Measurements from ENCODE around the gene PLCB3. TPM values are rescaled to one million over a fixed set of nuclear protein-coding genes. Genes with fewer than 3 reads are reported as not detected.

Gene PLCB3
- total RNA-seq, 1 donor from 2014 or later: 48.7 TPM

- Histone ChIP-seq H3K4me1 (ENCODE audit: insufficient read depth, low read length) (peaks cover 13% of the 10 kb centered on the region), H2AFZ (ENCODE audit: low read depth, low read length) (no peak overlapping the region), H3K9ac (ENCODE audit: low read length) (no peak overlapping the region), H4K20me1 (ENCODE audit: insufficient read depth, low read length) (peaks cover 24% of the 10 kb centered on the region), H3K27me3 (ENCODE audit: insufficient read depth, low read length) (peaks cover 29% of the 10 kb centered on the region), H3K79me2 (ENCODE audit: insufficient read depth, low read length) (peaks cover 11% of the 10 kb centered on the region), H3K27ac (ENCODE audit: low read depth, low read length) (no peak overlapping the region), H3K36me3 (ENCODE audit: insufficient read depth, low read length) (no peaks in the 10 kb centered on the region), H3K9me3 (ENCODE audit: insufficient read depth, low read depth, low read length) (no peaks in the 10 kb centered on the region), H3K4me3 (ENCODE audit: insufficient read depth, low read depth, low read length) (no peak overlapping the region), H3K4me2 (ENCODE audit: low read length) (no peak overlapping the region)
- H3K27me3 Mint-ChIP-seq (ENCODE audit: low read depth, unreplicated experiment): peaks cover 25% of the 10 kb centered on the region
- no peaks in the 10 kb centered on the region for H3K9me3 Mint-ChIP-seq (ENCODE audit: unreplicated experiment)
- H3K4me1 Mint-ChIP-seq (ENCODE audit: low read depth, unreplicated experiment): peaks cover 3% of the 10 kb centered on the region
- H3K27ac Mint-ChIP-seq (ENCODE audit: unreplicated experiment): no peak overlapping the region
- peaks cover 4% of the 10 kb centered on the region for H3K36me3 Mint-ChIP-seq (ENCODE audit: low read depth, unreplicated experiment)
- DNase-seq (ENCODE audit: low read depth): no peak
- no peak overlapping the region for H3K4me3 Mint-ChIP-seq (ENCODE audit: unreplicated experiment)
- no peak for TF ChIP-seq EZH2 (IDR thresholded peaks at IDR 0.05; ENCODE audit: insufficient read depth, low read length)
- no peak for TF ChIP-seq CTCF (IDR thresholded peaks at IDR 0.05; ENCODE audit: insufficient read depth, low read depth, low read length)
- FAIRE-seq: no peak
These were observed 37.0 kb downstream of the PLCB3 start for GRCh38 chr11:64288353-64288750.

GRCh38 chr11:64289002-64289564 lies 37.8 kb downstream of the PLCB3 start:
- FAIRE-seq: no peak
- peaks cover 35% of the 10 kb centered on the region for H3K27me3 ChIP-seq (ENCODE audit: insufficient read depth, low read length)

More at GRCh38 chr11:64289002-64289564, 37.8 kb downstream of the PLCB3 start:
- TF ChIP-seq CTCF (IDR thresholded peaks at IDR 0.05; ENCODE audit: insufficient read depth, low read depth, low read length) (no peak), EZH2 (IDR thresholded peaks at IDR 0.05; ENCODE audit: insufficient read depth, low read length) (no peak)
- Mint-ChIP-seq H3K36me3 (ENCODE audit: low read depth, unreplicated experiment) (peaks cover 4% of the 10 kb centered on the region), H3K4me1 (ENCODE audit: low read depth, unreplicated experiment) (peaks cover 3% of the 10 kb centered on the region), H3K9me3 (ENCODE audit: unreplicated experiment) (no peaks in the 10 kb centered on the region), H3K4me3 (ENCODE audit: unreplicated experiment) (no peak overlapping the region), H3K27ac (ENCODE audit: unreplicated experiment) (no peak overlapping the region), H3K27me3 (ENCODE audit: low read depth, unreplicated experiment) (peaks cover 27% of the 10 kb centered on the region)
- H3K4me1 ChIP-seq (ENCODE audit: insufficient read depth, low read length): peaks cover 9% of the 10 kb centered on the region
- H3K9ac ChIP-seq (ENCODE audit: low read length): no peak overlapping the region
- peaks cover 25% of the 10 kb centered on the region for H4K20me1 ChIP-seq (ENCODE audit: insufficient read depth, low read length)
- H3K79me2 ChIP-seq (ENCODE audit: insufficient read depth, low read length): peaks cover 4% of the 10 kb centered on the region
- no peaks in the 10 kb centered on the region for H3K36me3 ChIP-seq (ENCODE audit: insufficient read depth, low read length)
- H3K4me2 ChIP-seq (ENCODE audit: low read length): no peak overlapping the region
- no peak overlapping the region for H2AFZ ChIP-seq (ENCODE audit: low read depth, low read length)
- H3K27ac ChIP-seq (ENCODE audit: low read depth, low read length): no peak overlapping the region
- no peak for DNase-seq (ENCODE audit: low read depth)
- H3K4me3 ChIP-seq (ENCODE audit: insufficient read depth, low read depth, low read length): no peak overlapping the region
- no peaks in the 10 kb centered on the region for H3K9me3 ChIP-seq (ENCODE audit: insufficient read depth, low read depth, low read length)

All from astrocyte (in vitro differentiated cells and primary cell).